GM18508 (cell line): ENCODE data around the gene GEMIN7.

Source experiments
- ATAC-seq: cut with Tn5 transposase; IDR thresholded peaks from one replicate; pipeline ENCODE4 v1.9.1; 2021; ENCODE audit warnings: moderate number of reproducible peaks; ENCODE audit not compliant: insufficient read depth, unreplicated experiment

The GEMIN7 gene

DNA sequence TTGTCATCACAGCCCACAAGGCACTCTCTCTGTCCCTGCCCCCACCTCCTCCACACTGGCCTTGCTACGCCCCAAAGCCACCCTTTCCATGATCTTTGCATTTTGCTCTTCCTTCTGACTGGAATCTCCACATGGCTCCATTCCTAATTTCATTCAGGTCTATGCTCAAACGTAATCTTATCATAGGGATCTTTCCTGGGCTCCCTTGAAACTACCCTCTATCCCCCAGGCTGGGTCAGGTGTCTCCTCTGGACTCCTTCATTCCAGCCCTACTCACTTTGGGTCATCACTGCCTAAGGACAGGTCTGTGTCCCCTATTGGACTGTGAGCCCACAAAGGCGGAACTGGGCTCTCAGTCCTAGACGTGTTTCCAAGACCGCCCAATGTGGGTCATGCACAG, 3.1 kb downstream of the GEMIN7 start:
- no peak for ATAC-seq

DNA sequence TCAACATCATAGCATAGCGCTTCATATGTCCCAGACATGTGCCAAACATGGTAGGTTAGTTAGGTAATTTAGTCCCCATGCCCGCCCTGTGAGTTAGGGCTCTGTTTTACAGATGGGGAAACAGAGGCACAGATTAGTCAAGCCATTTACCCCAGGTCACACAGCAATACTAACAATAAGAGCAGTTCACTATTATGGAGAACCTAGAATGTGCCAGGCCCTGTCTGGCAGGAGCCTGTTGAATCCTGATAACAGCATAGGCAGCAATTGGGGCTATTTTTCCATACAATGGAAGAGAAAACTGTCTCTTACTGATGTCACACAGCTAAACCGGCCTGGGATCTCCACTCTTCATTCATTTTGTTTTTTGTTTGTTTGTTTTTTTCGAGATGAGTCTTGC, 7.4 kb downstream of the GEMIN7 start:
- ATAC-seq = no peak

DNA sequence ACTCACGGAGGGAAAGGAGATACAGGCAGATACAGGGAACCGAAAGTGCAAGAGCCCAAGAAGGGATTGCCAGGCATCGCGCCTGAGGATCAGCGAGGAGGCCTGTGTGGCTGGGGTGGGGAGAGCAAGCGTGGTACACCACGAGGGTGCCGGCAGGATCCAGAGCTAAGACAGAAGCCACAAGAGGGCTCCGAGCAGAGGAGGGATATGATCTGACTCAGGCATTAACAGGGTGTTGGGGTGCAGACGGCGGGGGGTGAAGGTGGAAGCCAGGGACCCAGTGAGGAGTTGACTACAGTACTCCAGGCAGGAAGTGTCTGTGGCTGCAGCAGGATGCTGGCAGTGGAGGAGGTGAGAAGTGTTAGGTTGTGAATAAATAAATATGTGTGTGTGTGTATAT, 8.5 kb downstream of the GEMIN7 start:
- ATAC-seq = no peak

DNA sequence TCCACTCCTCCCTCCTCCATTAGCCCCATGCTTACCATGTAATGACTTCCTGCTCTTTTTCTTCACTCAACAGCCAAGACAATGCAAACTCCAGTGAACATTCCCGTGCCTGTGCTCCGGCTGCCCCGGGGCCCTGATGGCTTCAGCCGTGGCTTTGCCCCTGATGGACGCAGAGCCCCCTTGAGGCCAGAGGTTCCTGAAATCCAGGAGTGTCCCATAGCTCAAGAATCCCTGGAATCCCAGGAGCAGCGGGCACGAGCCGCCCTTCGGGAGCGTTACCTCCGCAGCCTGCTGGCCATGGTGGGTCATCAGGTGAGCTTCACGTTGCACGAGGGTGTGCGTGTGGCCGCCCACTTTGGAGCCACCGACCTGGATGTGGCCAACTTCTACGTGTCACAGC, 11.0 kb downstream of the GEMIN7 start:
- ATAC-seq = no peak

DNA sequence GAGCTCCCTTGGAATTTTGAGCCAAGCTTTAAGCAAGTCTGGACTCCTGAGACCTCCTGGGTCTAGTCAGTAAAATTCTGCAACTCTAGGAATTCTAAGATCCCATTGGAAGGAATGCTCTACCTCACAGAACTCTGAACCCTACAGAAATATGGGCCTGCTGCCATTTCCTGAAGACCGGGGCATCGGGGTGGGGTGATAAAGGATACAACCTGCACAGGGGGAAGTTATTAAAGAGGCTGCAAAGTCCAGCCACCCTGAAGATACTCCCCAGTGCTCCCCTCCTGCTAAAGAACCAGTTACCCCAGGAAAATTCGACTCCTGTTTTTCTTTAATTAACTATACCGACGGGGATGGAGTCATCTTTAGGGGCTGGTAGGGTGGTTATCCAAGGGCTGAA, 11.5 kb downstream of the GEMIN7 start:
- no peak for ATAC-seq

DNA sequence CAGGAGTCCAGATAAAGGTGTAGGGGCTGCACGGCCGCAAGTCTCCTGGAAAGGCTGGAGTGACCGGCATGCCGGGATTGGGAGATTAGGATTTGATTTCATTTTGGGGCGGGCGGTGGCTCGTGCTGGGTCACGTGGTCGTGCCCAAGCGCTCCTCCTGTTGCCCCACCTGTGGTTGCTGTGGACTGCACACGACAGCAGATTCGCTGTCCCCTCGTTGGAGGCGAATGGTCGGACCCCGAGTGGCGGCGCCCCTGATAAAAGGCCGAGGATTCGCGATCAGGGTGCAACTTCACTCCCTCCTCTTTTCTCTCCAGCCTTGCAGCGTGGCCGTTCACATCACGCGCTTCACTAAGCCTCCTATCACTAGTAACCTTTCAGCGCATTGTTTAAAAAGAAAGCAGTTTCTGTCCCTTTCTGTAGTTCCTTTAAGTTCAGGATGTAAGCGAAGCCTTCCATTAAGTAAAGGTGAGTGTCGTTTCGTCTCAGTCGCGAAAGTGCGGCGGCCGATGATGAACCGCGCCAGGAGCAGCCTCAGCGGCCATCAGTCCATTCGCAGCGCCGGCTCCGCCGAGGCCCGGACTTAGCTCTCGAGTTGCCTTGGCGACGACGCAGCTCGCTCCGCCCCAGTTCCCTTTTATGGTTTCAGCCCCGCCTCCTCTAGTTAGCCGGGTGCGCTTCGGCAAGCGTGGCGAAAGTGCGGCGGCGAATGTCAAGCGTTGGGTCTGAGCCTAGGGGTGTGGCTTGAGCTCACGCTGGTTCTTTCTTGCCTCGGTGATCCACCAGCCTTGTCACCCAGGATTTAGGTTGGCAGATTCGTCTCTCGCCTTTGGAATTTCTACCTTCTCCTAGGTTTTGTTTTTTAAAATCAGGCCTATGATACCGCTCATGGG, 12.2 kb downstream of the GEMIN7 start:
- ATAC-seq = peak; percentile 39

DNA sequence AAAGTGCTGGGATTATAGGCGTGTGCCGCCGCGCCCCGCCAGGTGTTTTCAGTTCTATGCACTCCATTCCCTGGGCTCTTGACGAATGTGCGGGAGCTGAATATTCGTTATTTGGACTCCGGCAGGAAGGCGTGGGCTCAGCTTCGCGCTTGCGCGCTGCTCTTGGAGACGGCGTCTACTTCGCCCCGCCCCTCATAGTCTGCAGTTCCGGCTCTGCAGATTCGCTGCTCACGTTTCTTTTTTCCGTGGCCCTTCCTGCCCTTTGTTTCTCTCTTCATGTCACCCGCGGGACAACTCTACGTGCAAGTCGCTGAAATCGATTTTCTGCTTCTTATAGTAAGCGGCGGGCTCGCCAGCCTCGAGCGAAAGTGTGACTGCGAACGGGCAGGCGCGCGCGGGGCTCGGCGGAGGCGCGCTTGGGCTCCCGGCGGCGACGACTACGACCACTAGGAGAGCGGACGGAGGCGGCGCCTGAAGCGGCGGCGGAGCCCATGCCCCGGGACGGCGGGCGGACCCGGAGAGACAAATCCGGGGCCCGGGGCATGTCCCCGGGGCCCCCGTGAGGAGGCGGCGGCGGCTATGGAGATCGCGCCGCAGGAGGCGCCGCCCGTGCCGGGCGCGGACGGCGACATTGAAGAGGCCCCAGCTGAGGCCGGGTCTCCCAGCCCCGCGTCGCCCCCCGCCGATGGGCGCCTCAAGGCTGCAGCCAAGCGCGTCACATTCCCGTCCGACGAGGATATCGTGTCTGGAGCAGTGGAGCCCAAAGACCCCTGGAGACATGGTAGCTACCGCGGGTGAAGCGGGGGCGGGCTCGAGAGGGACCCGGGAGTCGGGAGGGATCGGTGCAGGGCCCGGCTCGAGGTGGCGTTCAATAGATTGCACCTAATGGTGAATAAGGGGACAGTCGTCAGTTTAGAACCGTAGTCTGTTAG, 14.0 kb downstream of the GEMIN7 start, which contains the start of gene PPP1R37:
Gene PPP1R37, plus strand, starts transcription at position 433 of the 932 bp plus-strand sequence. Its CDS starts 147 bp downstream, at position 580.
- ATAC-seq = no peak

DNA sequence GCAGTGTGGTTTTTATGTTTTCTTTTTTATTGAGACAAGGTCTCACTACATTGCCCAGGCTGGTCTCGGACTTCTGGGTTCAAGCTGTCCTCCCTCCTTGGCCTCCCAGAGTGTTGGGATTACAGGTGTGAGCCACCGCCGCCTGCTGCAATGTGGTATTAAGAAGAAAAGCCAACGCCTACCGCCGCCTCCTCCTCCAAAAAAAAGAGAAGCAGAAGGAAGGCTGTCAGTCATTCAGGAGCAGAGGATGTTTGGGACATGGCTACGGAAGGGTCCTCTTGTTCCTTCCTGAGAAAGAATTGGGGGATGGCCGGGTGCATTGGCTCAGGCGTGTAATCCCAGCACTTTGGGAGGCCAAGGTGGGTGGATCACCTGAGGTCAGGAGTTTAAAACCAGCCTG, 15.1 kb downstream of the GEMIN7 start:
- no peak for ATAC-seq

DNA sequence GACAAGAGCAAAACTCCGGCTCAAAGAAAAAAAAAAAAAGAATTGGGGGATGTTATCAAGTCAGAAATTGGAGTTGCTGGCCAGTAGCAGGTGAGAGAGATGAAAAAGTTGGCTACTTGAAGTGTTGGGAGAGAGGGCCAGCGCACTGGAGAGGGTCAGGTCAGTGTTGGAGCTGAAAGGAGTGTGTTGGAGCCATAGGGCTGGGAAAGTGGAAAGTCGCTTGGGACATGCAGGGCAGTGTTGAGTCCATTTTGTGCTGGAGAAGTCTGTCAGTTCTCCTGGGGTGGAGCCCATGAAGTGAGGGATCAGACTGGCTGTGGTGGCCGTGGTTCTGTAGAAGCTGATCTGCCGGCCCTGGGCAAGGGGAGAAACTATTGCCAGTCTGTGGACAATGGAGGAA, 15.6 kb downstream of the GEMIN7 start:
- no peak for ATAC-seq

DNA sequence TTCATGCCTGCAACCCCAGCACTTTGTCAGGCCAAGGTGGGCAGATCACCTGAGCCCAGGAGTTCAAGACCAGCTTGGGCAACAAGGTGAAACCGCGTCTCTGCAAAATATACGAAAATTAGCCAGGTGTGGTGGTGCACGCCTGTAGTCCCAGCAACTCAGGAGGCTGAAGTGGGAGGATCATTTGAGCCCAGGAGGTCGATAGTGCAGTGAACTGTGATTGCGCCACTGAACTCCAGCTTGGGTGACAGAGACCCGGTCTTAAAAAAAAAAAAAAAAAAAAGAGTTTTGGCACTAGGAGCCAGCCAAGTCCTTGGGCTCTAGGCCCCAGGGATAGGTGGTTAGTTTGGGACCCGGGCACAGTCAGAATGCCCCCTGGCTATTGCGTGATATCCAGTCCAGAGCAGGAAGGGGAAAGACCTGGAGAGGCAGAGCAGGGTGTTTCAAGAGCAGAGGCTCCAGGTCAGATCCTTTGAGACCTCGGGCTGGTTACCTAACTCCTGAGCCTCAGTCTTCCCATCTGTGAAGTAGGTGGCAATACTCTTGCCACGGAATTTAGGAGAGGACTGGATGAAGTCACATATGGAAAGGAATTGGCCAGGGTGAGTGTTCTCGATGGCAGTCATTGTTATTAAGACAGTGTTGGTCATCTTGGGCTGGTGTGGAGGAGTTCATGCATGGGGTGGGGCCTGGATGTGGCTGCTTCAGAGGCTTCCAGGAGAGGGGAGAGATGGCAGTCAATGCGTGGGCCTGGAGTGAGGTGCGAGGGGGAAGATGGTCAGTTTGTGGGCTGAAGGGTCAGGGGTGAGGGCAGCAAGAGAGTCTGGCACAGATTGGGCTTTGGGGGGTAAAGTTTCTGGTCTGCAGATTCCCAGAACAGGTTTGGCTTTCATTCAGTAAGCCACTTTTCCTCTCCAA, 16.7 kb downstream of the GEMIN7 start:
- ATAC-seq = no peak

DNA sequence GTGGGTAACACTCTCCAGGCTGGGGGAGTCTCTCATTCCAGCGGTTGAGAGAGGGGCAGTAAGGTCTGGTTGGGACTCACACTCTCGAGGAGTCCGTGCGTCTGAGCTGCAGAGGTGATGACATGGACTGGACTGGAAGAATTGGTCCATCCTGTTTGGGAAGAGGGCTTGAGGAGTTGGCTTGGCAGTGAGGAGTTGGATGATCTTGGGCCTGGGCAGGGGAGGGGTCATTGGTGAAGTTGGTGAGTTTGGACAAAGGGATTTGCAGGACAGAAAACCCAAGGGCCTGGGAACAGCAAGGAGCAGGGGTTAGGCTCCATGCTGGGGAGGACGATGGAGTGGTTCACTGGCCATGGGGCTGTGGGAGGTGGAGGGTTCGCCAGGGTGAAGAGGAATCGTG, 17.6 kb downstream of the GEMIN7 start:
- ATAC-seq = no peak

DNA sequence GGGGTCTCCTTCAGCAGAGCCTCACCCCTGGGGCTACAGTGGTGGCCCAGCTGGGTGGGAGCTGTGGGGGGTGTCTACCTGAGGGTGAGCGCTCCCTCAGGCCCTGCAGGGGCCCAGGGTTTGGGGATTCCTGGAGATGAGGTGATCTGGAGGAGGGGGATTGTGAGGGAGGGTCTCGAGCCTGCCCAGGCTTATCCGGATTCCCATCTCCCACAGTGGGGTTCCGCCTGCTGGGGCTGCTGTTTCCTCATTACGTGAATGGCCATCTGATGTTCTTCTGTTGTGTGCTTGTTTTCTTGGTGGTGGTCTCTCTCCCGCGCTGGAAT, 18.4 kb downstream of the GEMIN7 start:
- no peak for ATAC-seq

DNA sequence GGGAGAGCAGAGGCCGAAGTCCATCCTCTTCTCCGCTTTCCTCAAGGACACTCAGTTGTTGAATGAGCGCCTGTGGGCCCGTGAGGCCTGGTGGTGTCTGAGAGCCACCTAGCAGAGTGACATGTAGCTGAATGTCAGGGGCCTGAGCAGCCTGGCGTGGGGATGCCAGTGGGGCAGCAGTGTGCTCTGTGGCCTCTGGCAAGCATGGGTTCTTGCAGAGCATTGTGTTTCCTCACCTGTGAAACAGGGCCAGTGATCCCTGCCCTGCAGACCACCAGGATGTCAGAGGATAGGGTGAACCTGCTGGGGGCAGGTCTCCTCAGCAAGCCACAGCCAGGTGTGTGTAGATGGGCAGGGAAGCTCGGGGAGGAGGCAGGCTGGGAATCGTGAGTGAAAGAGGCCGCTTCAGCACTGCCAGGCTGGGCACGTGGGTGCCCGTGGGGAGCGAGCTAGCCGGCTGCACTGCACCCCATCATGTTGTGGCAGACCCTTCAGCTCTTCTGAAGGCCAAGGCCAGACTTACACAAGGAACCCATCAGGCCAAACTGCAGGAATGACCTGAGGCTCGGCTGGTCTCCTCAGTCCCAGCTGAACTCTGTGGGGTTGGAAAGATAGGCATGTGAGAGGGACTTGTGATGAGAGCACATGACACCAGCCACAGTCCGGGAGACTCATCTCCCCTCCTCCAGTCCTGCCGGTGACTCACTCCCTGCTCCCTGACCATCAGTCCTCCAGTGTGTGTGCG, 18.9 kb downstream of the GEMIN7 start:
- ATAC-seq = no peak

DNA sequence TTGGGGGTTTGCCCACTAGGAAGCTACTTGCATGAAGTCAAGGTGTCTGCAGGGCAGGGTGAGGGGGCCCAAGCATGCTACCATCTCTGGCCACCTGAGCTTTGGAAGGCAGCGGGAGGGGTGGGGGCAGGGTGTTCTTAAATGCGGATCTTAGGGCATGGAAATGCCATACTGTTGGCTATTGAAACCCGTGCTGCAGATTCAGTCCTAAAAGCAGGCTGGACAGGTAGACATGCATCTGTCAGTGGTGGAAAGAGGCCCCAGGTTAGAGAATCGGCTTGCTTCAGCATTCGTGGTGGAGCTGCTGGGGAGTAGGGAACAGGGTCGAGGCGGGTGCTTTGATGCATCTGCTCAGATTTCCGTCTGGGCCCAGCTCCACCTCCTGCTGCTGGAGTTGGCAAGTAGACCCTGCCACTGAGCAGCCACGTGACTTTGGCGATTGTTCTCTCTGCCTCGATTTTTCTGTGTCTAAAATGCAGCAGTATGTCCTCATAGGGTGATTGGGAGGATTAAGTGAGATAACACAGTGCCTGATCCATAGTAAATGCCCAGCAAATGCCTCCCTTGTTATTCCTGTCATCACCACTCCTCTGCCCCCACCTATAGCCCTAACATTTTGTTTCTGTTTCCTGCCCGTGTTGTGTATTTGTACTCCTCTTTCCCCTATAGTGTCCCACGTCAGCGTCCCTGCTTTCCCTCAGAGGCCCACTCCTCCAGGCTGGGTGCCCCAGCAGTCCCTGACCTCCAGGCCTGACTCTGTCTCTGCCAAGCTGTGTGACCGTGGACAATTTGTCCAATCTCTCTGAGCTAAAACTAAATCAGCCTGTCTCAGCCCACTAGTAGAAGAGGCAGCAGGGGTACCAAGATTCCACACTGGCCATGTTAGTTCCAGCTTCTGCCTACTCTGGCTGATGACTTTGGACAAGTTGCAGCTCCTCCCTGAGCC, 19.7 kb downstream of the GEMIN7 start:
- ATAC-seq = no peak

DNA sequence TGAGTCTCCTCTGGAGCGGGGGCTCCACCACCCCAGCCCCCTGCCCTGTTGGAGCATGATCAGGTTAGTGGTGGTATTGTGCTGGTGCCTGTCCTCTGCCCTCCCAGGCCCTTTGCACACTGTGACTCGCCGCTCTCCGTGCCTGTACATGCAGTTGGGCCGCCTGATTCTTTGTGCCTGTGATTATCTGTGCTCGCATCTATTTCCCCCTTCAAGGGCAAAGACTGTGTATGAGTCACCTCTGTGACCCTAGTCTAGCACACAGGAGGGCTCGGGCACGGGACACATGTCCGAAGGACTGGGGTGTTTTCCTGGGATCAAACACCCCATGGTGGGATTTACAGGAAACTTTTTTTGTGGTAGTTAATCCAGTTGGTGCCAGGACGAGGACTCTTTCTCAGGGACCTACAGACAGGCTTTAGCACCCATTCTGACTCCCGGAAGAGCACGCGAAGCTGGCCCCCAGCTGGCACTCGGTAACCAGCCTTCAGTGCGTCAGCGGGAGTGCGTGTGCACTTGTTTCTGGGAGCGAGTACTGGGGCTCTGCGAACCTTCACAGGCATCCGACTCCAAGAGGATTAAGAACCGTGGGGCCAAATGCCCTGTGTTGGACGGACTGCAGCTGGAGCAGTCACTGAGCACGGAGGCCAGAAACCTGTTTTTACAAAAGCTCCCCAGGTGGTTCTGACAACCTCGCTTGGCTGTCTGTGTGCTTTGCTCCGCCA, 20.6 kb downstream of the GEMIN7 start:
- ATAC-seq = no peak

DNA sequence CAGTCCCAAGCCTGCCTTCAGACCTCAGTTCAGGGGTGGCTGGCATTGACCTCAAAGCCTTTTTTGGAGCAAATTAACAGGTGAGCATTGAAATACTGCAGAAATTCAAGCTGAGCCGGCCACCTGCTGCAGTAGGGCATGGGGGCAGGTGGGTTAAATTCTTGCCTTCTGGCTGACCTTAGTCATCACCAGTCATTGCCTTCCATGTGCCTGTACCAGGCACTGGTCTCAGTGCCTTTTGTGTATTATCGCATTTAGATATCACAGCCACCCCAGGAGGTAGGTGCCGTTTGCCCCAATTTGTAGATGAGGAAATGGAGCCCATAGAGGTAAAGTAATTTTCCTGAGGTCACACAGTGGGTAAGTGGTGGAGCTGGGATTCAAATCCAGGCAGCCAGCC, 21.1 kb downstream of the GEMIN7 start:
- no peak for ATAC-seq

DNA sequence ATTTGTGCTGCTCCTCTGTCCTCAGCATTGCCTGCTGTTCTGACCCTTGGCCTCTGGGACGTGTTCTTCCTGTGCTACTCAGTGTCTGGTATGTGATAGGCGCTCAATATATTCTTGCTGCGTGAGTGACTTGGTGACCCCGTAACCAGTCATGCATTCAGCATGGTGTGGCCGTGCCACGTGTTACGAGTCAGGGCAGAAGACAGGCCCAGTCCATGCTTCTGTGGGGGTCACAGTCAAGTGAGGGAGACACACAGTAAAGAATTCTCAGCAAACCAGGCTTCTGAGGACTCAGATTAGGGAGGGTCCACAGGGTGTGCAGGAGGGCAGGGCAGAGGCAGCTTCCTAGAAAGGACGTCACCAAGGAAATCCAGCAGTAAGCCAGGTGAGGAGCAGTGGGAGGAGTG, 21.8 kb downstream of the GEMIN7 start:
- ATAC-seq = no peak

DNA sequence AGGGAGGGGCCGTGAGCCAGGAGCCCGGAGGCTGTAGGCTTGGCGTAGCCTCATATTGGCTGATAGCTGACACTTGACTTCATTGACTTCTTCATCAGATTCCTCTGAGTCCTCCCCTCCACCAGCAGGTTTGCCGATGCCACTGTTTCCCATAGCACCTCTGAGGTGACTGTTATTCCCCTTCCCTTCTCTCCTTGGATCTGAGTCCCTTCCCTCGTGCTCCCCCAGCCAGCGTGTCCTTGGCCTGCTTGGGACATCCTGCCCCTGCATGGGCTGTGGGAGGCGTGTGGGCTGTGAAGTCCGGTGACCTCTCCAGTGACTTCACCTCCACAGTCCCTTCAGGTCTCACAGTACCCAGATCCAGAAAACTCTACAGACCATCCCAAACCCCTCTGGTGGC, 22.7 kb downstream of the GEMIN7 start:
- ATAC-seq = no peak
